HEK293T (cell line): ENCODE data around the gene MICU1.
A peak's percentile ranks its signal among the peaks of the same experiment; 100 is the strongest.

Experiments
- CTCF ChIA-PET: fragments of 350-600 bp; formaldehyde crosslinking; extraction: SDS; loops from one replicate; lab custom pipeline; 2021; ENCODE audit warnings: antibody characterized with exemption, inconsistent platforms; lab: Yijun Ruan, JAX
- POLR2A ChIA-PET: fragments of 350-600 bp; formaldehyde crosslinking; extraction: SDS; loops from one replicate; lab custom pipeline; 2020; ENCODE audit warnings: antibody characterized with exemption, inconsistent platforms; lab: Yijun Ruan, JAX
- DNase-seq: peaks from one replicate; pipeline ENCODE4 v3.0.0; 2012; ENCODE audit warnings: mixed read lengths; ENCODE audit errors: extremely low spot score
- ARNT ChIP-seq: fragments of 450-650 bp; IDR thresholded peaks from 2 replicates; pipeline ENCODE4 v1.6.1; 2017; ENCODE audit warnings: mild to moderate bottlenecking
- BHLHE40 ChIP-seq: fragments of 450-650 bp; IDR thresholded peaks from 2 replicates; pipeline ENCODE4 v1.6.1; 2016; ENCODE audit warnings: mild to moderate bottlenecking, moderate library complexity, borderline replicate concordance
- CTBP1 ChIP-seq: fragments of 450-650 bp; IDR thresholded peaks from 2 replicates; pipeline ENCODE4 v1.6.1; 2016; ENCODE audit warnings: borderline replicate concordance
- ELF4 ChIP-seq: fragments of 450-650 bp; IDR thresholded peaks from 2 replicates; pipeline ENCODE4 v1.6.1; 2017; ENCODE audit warnings: antibody characterized with exemption
- FOXA1 ChIP-seq: fragments of 450-650 bp; IDR thresholded peaks from 2 replicates; pipeline ENCODE4 v1.6.1; 2016; ENCODE audit warnings: mild to moderate bottlenecking
- FOXK2 ChIP-seq: fragments of 450-650 bp; IDR thresholded peaks from 2 replicates; pipeline ENCODE4 v1.6.1; 2016; ENCODE audit warnings: mild to moderate bottlenecking
- FOXM1 ChIP-seq: fragments of 450-650 bp; IDR thresholded peaks from 2 replicates; pipeline ENCODE4 v1.6.1; 2017; ENCODE audit warnings: mild to moderate bottlenecking, borderline replicate concordance
- HDGF ChIP-seq: fragments of 450-650 bp; IDR thresholded peaks from 2 replicates; pipeline ENCODE4 v1.6.1; 2017; ENCODE audit warnings: antibody characterized with exemption, borderline replicate concordance
- L3MBTL2 ChIP-seq: fragments of 450-650 bp; conservative IDR thresholded peaks from 2 replicates; pipeline ENCODE4 v1.6.1; 2016; ENCODE audit warnings: mild to moderate bottlenecking
- LEF1 ChIP-seq: fragments of 450-650 bp; IDR thresholded peaks from 2 replicates; pipeline ENCODE4 v1.6.1; 2017; ENCODE audit warnings: mild to moderate bottlenecking, borderline replicate concordance
- NFRKB ChIP-seq: fragments of 450-650 bp; IDR thresholded peaks from 2 replicates; pipeline ENCODE4 v1.6.1; 2016; ENCODE audit warnings: mild to moderate bottlenecking, moderate library complexity
- SP1 ChIP-seq: fragments of 450-650 bp; IDR thresholded peaks from 2 replicates; pipeline ENCODE4 v1.6.1; 2017
- SUZ12 ChIP-seq: fragments of 450-650 bp; IDR thresholded peaks from 2 replicates; pipeline ENCODE4 v1.6.1; 2016; ENCODE audit warnings: mild to moderate bottlenecking
- TARDBP ChIP-seq: fragments of 450-650 bp; IDR thresholded peaks from 2 replicates; pipeline ENCODE4 v1.6.1; 2016
- ZNF384 ChIP-seq: fragments of 450-650 bp; IDR thresholded peaks from 2 replicates; pipeline ENCODE4 v1.6.1; 2016
- TF ChIP-seq, protein P1 (sequence below): fragments of 450-650 bp; IDR thresholded peaks from 2 replicates; pipeline ENCODE4 v1.6.1; 2016

The MICU1 gene

DNA sequence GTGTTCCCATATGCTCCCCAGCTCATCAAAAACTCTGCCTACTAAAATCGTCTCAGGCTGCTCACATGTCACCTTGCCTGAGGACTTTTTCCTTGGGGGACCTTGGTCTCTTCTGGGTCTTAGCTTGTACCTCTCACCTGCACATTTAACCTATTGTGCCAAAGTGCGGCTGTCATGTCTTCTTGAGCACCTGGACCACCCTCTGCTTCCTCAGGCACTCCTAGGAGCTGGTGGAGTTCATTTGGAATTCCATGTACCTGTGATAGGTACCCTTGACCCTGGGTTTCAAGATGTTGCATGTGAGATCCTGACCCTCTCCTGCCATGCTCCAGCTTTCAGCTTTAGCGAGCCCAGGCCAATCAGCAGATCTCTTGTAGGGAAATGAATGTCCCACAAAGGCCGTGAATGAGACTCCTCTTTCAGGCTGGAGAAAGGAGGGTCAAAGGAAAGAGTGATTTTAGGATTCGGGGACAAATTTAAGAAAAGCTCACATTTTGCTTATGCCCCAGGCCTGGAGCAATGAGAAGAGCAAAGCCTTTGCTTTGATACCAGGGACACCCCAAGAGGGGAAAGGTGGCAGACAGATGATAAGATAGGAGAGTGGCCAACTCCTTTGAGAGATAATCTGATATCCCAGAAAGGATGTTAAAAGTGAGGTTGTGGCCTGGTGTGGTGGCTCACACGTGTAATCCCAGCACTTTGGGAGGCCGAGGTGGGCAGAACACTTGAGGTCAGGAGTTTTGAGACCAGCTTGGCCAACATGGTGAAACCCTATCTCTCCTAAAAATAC lies 260.6 kb downstream of the MICU1 start:
- DNase-seq: no peak
- ChIA-PET CTCF (interaction anchor here (0.6 to 1.6 kb wide), 5 partner anchors 10 to 510 kb away, joined by 3 to 6 read pairs (median 3); partner anchors contain the start of gene DNAJB12), POLR2A (interaction anchor here (0.9 to 2.3 kb wide), 2 partner anchors 10 to 509 kb away, joined by 3 to 11 read pairs; partner anchors contain the start of gene DNAJB12)
- TF ChIP-seq ARNT: no peak
- TF ChIP-seq, protein P1, sequence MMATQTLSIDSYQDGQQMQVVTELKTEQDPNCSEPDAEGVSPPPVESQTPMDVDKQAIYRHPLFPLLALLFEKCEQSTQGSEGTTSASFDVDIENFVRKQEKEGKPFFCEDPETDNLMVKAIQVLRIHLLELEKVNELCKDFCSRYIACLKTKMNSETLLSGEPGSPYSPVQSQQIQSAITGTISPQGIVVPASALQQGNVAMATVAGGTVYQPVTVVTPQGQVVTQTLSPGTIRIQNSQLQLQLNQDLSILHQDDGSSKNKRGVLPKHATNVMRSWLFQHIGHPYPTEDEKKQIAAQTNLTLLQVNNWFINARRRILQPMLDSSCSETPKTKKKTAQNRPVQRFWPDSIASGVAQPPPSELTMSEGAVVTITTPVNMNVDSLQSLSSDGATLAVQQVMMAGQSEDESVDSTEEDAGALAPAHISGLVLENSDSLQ: no peak
- no peak for TF ChIP-seq FOXM1
- TF ChIP-seq NFRKB: no peak
- no peak for TF ChIP-seq BHLHE40
- no peak for TF ChIP-seq CTBP1
- no peak for TF ChIP-seq FOXK2
- no peak for TF ChIP-seq TARDBP
- TF ChIP-seq FOXA1: no peak
- TF ChIP-seq HDGF: no peak
- no peak for TF ChIP-seq L3MBTL2
- no peak for TF ChIP-seq LEF1
- TF ChIP-seq ZNF384: no peak
- no peak for TF ChIP-seq SUZ12
- no peak for TF ChIP-seq SP1
- no peak for TF ChIP-seq ELF4

DNA sequence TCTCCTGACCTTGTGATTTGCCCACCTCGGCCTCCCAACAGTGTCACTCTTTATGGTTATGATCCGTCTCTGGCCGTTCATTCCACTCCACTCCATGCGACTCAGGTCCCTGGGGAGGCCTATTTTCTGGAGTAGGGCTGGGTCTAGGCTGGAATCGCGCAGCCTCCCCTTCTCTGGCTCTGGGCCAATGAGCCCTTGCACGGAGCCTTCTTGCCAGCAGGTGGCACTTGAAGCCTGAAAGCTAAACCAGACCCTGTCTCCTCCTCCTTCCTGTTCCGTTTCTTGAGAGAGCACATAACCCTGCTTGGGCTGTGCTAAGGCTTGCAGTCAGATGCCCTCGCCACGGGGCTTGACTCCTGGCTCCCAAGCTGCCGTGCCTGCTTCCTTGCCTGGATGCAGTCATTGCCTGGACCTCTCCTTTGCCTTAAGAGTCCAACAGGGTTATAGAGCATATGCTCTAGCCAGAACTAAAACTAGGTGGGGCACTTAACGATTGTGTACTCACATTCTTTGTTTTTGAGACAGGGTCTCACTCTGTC lies 261.6 kb downstream of the MICU1 start:
- POLR2A ChIA-PET: interaction anchor here (2.3 kb wide), 1 partner anchor 9 kb away, joined by 11 read pairs; the partner anchor contains the start of gene DNAJB12

DNA sequence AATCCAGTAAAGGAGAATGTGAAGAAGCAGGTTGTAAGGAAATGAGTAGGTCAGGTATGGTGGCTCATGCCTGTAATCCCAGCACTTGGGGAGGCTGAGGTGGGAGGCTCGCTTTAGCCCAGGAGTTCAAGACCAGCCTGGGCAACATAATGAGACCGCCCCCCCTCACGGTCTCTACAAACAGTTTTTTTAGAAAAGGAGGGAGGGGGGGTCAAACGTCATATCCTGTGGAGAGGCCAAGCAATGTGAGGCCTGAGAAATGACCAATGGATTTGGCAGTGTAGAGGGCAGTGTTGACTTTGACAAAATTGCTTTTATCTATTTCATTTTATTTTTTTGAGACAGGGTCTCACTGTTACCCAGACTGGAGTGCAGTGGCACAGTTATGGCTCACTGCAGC lies 268.9 kb downstream of the MICU1 start:
- ChIA-PET CTCF (no interaction called here), POLR2A (no interaction called here)

More for the DNA sequence above, 261.6 kb downstream of the MICU1 start:
- CTCF ChIA-PET: interaction anchor here (0.9 to 1.6 kb wide), 3 partner anchors 9 to 511 kb away, joined by 3 to 6 read pairs (median 4); partner anchors contain the start of gene DNAJB12
- TF ChIP-seq, protein P1: no peak
- TF ChIP-seq NFRKB (no peak), ARNT (no peak), FOXK2 (no peak), ZNF384 (no peak), TARDBP (no peak), FOXA1 (no peak), SUZ12 (no peak), LEF1 (no peak), FOXM1 (no peak), CTBP1 (no peak), SP1 (no peak), HDGF (no peak), BHLHE40 (no peak), L3MBTL2 (no peak), ELF4 (no peak)
- DNase-seq: peak; percentile 90

DNA sequence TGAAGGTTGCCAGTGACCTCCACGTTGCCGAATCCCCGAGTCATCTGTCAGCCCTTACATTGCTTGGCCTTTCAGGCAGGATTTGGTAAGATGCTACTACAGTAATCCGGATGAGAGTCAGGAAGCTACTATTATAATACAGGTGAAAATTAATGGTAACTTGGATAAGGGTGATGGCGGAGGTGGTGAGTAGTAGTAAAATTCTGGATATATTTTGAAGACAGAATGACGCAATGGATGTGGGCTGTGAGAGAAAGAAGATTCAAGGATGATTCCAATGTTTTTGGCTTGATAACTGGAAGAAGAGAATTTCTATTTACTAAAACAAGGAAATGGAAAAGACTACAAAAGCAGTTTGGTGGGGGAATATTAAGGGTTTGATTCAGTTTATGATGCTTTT lies 269.8 kb downstream of the MICU1 start:
- TF ChIP-seq FOXK2 (no peak), FOXA1 (no peak), L3MBTL2 (no peak), SP1 (no peak), HDGF (no peak), ELF4 (no peak)
- ChIA-PET POLR2A (interaction anchor here (1.6 kb wide), 1 partner anchor 336 kb away, joined by 10 read pairs; the partner anchor contains the start of gene MCU), CTCF (no interaction called here)
- no peak for DNase-seq

More for the DNA sequence above, 268.9 kb downstream of the MICU1 start:
- TF ChIP-seq TARDBP: no peak
- 0 out of 2 replicates have a peak, but pooled peaks have one; percentile 29 for TF ChIP-seq ZNF384
- no peak for TF ChIP-seq L3MBTL2
- TF ChIP-seq SUZ12: no peak
- DNase-seq: no peak

DNA sequence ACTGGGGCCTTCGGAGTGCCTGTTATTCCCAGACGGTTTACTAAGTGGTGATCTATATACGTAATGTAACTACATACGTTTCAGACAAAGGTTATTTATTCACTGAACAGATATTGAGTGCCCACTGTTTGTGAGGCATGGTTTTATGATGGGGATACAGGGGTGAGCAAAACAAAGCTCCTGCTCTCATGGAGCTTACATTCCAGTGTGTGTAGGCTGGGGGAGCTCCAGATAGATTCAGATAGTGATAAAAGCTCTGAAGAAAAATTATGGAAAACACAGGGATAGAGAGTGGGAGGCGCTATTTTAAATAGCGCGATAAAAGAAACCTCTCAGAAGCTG lies 270.7 kb downstream of the MICU1 start:
- no peak for TF ChIP-seq ELF4
- TF ChIP-seq L3MBTL2: peak; percentile 66
- no peak for TF ChIP-seq FOXA1
- TF ChIP-seq CTBP1: no peak
- TF ChIP-seq TARDBP: no peak
- ChIA-PET CTCF (interaction anchor here (1.2 kb wide), 1 partner anchor 9 kb away, joined by 6 read pairs; no protein-coding TSS in a partner anchor), POLR2A (interaction anchor here (0.6 to 1.7 kb wide), 9 partner anchors 9 to 741 kb away, joined by 3 to 11 read pairs (median 4); partner anchors contain the start of genes MCU and MICU1)
- DNase-seq: no peak
